Stimulated activated CD8-positive, alpha-beta memory T cell treated with anti-CD3 and anti-CD28 coated beads, Interleukin-12 subunit alpha, Interleukin-12 subunit beta, amount 100 ng/mL, for 1 hour (primary cell): ENCODE results near the gene COMT.

Source experiments
- DNase-seq: peaks from one replicate; pipeline ENCODE4 v3.0.0-alpha.2; 2020; ENCODE audit warnings: low read depth

Gene COMT

DNA sequence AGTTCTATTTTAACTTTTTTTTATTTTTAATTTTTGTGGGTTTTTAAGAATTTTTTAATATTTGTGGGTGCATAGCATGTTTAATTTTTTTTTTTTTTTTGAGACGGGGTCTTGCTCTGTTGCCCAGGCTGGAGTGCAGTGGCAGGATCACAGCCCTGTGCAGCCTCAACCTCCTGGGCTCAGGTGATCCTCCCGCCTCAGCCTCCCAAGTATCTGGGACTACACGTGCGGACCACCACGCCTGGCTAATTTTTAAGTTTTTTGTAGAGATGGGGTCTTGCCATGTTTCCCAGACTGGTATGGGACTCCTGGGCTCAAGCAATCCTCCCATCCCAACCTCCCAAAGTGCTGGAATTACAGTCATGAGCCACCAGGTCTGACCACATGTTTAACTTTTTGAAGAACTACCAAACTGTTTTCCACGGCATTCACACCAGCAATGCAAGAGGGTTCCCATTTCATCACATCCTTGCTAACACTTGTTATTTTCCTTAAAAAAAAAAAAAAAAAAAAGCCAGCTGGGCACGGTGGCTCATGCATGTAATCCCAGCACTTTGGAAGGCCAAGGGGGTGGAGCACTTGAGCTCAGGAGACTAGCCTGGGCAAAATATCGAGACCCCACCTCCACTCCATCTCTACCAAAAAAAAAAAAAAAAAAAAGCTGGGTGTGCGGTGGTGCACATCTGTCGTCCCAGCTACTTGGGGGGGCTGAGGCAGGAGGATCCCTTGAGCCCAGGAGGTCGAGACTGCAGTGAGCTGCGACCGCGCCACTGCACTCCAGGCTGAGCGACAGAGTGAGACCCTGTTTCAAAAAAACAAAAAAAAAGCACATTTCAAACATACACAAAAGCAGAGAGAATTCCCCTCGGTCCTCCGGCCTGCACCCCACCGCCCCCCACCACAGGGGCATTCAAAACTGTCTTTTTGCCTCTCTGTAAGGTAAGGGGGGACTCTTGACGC is 16.8 kb downstream of the COMT start:
- DNase-seq = no peak

DNA sequence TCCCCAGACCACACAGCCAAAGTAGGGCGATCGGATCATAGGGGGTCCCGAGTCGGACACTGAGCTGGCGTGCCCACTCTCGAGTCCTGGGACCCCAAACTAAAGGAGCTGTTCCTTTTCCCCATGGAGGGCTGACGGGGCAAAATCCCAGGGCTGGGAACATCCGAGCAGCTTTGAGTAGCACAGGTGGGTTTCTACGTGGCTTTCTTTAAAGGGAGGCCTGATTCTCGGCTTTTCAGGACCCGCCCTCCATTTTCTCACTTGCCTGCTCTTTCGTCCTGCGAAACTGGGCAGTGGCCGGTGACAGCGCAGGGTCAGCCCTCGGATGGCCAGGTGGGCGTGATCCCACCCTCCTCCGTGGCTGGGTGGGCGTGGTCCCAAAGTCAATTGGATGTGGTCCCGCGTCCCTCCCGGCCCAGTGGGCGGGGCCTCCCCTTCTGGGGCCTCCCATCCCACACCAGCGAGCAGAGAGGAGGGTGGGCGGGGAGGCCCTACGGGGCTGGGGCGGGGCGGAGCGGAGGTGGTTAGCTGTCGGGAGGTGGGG is 17.5 kb downstream of the COMT start:
- DNase-seq = no peak

DNA sequence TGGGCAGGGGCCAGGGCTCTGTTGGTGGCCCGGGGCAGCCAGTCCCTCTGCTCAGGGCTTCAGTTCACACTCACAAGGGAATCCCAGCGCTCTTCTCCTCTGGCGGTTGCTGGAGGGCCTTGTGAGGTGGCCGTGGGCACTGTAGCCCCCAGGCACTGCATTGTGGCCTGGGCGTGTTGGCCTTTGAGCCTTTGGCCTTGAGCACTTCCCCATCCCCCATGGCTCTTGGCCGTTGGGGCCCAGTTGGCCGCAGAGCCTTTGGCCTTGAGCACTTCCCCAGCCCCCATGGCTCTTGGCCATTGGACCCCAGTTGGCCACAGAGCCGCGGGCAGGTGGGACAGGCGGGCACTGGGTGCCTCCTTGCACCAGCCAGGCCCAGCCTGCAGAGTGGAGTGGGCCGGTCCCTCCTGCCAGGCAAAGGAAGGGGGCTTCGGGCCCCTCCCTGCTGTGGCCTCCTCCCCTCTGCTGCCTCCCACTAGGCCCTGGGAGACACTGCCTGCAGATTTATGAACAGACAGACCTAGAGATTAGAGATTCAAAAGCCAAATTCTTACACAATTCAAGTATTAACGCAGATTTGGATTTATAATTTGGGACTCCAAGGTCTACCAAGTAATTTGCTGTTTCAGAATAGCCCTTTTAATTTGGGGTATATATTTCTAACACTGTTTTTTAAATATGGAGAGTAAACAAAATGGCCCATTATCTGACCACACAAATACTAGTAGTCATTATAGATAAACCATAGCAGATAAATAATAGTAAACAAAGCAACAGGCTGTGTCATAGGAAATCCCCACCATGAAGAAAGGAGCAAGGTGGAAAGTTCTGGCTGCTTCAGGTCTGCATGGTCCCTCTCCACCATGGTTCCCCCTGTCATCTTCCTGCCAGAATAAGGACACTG is 18.3 kb downstream of the COMT start:
- no peak for DNase-seq

DNA sequence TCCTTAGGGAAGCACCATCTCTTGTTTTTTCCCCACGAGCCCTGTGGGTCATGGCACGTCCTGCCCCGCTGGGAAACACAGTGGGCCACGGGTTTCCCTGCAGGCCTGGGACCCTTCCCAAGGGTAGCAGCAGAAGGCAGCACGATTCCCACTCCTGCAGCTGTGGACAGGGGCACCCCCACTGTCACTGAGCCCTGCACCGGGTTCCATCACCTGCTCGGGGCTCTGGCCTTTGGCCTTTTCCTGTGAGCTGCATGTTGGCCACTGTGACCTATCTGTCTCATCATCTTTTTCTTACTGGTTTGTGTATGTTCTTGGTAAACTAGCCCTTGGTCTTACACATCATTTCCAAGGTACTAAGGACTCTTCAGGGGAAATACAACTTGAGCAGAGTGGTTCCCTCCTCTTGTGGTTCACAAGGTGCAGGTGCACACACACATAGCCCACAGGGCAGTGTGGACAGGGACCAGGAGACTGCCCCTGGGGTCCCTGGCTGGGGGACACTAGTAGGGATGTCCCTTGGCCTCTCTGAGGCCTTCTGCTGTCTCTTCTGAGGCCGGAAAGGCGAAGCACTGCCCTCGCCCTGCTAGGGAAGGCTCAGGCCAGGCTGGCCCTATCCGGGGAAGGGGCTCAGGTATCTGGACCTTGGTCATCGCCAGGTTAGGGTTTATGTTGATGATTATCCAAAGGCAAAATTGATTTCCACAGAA is 19.1 kb downstream of the COMT start:
- DNase-seq = no peak

DNA sequence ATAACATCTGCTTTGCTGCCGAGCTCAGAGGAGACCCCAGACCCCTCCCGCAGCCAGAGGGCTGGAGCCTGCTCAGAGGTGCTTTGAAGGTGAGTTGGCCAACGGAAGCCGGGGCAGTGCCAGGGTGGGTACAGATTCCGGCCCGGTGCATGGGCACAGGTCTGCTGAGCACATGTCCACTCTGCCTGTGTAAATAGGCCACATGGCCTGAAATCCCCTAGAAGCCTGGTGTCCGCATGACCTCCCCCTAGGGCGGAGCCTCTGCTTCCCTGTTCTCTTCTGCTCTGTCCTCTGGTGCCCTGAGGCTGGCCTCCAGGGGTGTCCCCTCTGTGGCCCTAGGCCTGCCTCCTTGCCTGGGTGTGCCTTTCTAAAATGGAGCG is 19.6 kb downstream of the COMT start:
- DNase-seq = no peak

DNA sequence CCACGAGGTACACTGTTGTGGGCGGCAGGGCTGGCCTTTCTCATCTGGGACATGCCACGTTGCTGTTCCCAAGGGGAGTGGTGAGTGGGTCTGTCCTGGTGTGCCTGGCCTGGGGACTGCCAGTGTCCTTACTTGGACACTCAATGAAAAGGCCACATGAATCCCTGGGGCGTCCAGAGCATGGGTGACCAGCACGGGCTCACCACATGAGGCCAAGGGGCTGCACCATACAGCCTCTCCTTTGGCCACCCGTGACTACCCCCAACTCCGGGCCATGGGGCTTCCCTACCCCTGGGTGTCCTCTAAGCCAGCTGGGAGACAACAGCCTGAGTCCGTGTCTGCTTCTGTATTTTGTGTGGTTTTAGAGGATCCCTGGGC is 20.3 kb downstream of the COMT start:
- no peak for DNase-seq

DNA sequence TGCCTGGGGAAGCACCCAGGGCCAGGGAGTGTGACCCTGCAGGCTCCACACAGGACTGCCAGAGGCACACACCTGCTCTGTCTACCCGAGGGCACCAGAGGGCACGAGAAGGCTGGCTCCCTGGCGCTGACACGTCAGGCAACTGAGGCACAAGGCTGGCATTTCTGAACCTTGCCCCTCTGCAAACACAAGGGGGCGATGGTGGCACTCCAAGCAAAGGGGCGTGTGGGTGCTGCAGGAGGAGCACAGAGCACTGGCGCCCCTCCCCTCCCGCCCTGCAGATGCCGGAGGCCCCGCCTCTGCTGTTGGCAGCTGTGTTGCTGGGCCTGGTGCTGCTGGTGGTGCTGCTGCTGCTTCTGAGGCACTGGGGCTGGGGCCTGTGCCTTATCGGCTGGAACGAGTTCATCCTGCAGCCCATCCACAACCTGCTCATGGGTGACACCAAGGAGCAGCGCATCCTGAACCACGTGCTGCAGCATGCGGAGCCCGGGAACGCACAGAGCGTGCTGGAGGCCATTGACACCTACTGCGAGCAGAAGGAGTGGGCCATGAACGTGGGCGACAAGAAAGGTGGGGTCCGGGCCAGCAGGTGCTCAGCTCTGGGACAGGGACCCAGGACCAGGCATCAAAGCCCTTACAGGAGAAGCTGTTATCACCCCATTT is 20.8 kb downstream of the COMT start:
- DNase-seq = no peak

DNA sequence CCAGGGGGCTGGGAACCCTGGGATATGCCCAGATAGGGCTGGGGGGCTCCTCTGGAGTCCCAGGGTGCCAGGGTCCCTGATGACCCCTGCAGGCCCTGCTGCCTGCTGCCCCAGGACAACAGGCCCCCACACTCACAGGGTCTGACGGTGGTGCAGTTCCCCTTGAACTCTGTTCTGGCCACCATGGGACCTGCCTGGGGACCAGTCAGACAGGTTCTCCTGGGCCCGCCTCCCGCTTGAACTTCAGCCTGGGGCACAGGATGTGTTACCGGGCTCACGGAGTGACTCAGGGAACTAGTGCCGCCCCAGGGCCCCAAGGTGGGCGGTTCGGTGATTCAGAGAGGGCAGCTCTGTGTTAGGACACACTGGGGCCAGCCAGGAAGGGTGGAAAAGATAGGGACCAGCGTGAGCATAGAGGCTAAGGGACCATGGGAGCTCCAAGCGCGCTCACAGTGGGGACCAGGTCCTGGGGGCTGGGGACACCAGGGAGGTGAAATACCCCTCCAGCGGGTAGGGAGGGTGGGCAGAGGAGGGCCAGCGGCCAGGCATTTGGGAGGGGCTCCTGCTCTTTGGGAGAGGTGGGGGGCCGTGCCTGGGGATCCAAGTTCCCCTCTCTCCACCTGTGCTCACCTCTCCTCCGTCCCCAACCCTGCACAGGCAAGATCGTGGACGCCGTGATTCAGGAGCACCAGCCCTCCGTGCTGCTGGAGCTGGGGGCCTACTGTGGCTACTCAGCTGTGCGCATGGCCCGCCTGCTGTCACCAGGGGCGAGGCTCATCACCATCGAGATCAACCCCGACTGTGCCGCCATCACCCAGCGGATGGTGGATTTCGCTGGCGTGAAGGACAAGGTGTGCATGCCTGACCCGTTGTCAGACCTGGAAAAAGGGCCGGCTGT is 21.6 kb downstream of the COMT start:
- no peak for DNase-seq

DNA sequence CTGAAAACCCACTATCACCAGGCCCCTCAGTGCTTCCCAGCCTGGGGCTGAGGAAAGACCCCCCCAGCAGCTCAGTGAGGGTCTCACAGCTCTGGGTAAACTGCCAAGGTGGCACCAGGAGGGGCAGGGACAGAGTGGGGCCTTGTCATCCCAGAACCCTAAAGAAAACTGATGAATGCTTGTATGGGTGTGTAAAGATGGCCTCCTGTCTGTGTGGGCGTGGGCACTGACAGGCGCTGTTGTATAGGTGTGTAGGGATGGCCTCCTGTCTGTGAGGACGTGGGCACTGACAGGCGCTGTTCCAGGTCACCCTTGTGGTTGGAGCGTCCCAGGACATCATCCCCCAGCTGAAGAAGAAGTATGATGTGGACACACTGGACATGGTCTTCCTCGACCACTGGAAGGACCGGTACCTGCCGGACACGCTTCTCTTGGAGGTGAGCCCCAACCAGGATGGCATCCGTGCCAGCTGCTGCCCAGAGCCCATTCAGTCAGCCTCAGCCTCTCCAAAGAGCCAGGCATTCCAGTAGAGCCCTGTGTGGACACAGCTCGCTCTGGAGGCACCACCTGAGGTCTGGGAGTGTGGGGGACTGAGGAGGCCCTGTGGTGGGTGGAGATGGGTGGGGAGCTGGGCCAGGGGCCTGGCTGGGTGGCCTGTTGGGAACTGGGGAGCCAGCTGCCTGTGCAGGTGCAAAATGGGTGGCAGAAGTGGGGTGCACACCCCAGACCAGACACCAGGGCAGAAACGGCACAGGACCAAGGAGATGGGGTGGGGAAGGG is 22.5 kb downstream of the COMT start:
- no peak for DNase-seq

DNA sequence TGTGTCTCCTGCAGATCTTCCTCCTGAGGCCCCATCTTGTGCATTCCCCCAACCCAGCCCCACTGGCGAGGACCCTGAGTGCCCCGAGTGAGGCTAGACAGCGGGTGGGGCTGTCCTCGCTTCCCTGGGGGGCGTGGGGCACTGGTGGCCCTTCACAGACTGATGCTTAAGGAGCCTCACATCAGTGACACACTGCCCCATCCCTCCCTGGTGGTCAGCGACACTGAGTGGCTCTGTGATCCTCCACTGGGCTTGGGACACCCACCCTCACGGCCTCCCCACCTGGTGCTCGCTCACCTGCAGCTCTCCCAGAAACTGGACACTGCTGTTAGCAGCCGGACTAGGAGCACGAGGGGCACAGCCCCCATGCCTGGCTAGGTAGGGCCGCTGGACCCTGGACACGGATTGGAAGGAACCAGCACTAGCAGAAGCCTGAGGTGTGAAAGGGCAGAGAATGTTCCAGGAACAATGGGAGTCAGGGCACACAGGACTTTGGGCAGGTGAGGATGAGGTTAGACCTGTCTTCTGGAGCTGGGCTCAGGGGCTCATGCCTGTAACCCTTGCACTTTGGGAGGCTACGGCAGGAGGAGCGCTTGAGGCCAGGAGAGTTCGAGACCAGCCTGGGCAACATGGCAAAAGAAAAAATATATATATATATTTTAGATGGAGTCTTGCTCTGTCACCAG is 23.3 kb downstream of the COMT start:
- DNase-seq = no peak

DNA sequence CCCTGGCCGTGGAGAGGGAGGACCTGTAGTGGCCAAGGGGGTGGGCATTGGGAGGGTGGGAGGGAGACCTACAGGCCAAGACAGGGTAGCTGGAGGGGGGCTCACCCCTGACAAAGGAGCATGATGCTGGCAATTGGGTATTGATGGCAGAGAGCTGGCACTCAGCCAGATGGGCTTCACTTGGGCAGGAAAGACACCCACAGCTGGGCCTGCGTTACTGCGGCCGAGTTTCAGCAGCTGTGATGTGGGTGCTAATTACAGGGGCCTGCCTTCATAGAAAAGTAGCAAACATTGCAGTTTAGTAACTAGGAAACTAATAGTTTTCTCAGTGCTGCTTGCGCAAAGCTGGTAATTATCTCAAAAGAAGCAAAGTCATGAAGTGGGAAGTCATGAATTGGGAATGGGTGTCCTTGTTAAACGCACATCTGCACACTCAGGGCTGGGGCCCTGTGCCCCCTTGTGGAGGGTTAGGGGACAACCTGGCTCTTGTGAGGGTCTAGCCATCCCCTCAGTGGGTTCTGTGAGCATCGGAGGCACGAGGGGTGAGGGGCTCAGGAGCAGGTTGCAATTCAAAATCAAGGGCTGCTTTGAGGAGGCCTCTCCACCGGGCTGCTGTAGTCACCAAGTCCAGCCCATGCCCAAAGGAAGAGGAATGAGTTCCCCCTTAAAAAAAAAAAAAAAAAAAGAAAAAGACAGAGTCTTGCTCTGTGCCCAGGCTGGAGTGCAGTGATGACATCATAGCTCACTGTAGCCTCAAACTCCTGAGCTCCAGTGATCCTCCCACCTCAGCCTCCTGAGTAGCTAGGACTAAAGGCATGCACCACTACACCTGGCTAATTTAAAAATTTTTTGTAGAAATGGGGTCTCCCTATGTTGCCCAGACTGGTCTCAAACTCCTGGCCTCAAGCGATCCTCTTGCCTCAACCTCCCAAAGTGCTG is 24.5 kb downstream of the COMT start:
- DNase-seq = no peak

DNA sequence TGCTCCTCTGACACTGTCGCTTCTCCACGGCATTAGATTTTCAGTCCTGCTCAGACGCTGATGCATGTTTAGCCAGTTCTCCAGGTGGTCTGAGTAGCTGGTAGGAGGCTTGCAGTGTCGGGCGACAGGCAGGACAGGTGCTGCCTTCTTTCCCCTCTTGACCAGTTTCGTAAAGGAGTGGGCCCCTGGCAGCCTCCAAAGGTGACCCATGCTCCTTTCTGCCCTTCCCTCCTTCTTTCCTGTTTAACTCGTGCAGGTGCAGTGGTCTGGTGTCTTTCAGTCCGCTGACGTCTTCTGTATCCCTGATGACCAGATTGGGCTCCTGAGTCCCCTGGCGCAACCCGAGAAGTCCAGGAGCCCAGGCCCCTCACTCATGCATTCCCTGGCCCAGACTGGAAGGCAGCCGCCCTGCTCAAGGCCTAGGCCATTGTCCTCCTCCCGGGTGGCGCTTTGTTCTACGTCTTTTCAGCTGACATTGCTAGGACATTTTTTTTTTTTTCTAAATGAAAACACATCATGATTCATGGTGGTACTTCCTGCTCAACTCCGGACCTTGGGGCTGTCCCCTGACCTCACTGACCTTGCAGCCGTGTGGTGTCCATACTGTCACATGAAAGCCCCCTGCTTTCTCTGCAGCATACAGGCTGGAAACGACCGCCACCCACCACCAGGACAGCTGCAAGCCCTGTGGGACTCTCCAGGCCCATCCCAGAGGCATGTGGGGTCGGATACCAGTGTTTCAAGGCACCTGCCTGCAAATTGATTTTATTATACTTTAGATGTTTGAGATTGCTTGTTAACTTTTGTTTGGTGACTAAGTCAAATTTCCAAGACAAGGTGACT is 25.6 kb downstream of the COMT start:
- no peak for DNase-seq

DNA sequence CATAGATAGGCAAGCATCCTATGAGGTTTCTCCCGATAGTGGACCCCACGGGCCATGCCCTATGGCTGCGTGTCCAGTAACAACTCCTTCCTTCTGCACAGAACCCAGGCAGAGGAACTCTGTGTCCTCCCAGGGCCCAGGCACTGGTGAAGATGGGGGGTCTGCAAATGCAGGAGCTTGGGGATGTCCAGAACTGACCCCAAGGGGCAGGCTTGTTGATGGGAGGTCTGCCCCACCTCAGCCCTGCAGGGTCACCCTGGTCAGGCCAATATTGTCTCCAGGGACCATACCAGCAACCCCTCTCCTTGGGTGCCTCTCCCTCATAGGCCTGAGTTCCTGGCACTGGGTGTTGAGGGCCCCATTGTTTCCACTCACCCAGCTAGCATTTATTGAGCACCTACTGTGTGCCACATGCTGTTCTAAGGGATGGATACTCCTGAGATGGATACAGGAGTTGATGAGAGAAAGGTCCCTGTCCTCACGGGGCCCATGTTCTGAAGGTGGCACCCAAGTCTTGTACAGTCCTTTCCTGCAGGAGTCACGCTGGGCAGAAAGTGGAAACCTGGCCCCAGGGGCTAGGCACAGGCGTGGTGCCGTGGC is 26.4 kb downstream of the COMT start:
- no peak for DNase-seq

DNA sequence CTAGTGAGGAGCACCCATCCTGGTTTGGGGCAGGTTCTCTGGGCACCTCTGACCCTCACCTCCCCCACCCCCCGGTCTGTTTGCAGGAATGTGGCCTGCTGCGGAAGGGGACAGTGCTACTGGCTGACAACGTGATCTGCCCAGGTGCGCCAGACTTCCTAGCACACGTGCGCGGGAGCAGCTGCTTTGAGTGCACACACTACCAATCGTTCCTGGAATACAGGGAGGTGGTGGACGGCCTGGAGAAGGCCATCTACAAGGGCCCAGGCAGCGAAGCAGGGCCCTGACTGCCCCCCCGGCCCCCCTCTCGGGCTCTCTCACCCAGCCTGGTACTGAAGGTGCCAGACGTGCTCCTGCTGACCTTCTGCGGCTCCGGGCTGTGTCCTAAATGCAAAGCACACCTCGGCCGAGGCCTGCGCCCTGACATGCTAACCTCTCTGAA is 26.9 kb downstream of the COMT start:
- DNase-seq = no peak

DNA sequence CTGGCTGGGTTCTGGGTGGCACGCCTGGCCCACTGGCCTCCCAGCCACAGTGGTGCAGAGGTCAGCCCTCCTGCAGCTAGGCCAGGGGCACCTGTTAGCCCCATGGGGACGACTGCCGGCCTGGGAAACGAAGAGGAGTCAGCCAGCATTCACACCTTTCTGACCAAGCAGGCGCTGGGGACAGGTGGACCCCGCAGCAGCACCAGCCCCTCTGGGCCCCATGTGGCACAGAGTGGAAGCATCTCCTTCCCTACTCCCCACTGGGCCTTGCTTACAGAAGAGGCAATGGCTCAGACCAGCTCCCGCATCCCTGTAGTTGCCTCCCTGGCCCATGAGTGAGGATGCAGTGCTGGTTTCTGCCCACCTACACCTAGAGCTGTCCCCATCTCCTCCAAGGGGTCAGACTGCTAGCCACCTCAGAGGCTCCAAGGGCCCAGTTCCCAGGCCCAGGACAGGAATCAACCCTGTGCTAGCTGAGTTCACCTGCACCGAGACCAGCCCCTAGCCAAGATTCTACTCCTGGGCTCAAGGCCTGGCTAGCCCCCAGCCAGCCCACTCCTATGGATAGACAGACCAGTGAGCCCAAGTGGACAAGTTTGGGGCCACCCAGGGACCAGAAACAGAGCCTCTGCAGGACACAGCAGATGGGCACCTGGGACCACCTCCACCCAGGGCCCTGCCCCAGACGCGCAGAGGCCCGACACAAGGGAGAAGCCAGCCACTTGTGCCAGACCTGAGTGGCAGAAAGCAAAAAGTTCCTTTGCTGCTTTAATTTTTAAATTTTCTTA is 27.8 kb downstream of the COMT start:
- no peak for DNase-seq

DNA sequence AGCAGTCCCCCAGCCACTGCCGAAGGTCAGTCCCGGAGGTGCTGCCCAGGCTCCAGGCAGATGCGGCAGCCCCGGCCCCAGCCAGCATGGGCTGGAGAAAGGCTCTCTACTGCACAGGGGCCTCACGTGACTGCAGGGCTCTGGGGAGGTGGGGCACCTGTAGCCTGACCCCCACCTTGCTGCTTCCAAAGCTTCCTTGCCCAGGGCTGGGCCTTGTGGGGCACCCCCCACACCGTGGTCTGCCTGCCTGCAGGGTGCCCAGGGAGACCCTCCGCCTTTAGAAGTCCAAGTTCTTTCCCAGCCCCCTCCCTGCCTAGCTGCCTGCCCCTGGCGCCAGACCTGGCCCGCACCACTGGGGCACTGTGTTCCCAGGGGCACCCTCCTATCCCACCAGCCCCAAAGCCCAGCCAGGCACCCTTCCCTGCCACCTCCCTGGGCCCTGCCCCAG is 28.5 kb downstream of the COMT start:
- no peak for DNase-seq
